GM12892 (cell line): ENCODE data around the gene FLNB.

Source experiments
- POLR2A ChIP-seq: IDR thresholded peaks from 2 replicates; pipeline ENCODE4 v1.6.1; 2011; ENCODE audit warnings: low read depth, low read length, control low read depth
- POLR2AphosphoS5 ChIP-seq: IDR thresholded peaks from 2 replicates; pipeline ENCODE4 v1.6.1; 2011; ENCODE audit warnings: low read depth, low read length, control low read depth

DNA sequence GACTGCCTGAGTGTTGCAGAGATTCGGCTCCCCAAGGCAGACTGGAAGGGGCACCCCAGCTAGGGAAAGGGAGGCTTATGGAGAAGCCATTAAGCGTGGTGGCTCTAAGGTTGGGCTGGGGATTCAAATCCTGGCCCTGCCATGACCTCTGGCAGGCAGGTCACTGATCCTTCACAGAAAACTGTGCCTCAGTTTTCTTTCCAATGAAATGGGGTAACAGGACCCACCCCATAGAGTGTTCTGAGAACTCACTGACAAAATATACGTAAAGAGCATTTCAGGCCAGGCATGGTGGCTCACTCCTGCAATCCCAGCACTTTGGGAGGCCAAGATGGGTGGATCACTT, 167.9 kb downstream of the FLNB start:
- TF ChIP-seq POLR2A (no peak), POLR2AphosphoS5 (no peak)
